SK-N-SH (cell line): Measurements from ENCODE around the gene CDH11.

Experiments used
- CTCF ChIP-seq: fragments of 200-600 bp; sonication (generic); IDR thresholded peaks from 2 replicates; pipeline ENCODE4 v1.6.1; 2017; ENCODE audit warnings: antibody characterized with exemption, mild to moderate bottlenecking, moderate library complexity
- EZH2phosphoT487 ChIP-seq: fragments of 200-600 bp; sonication (generic); IDR thresholded peaks from 2 replicates; pipeline ENCODE4 v1.6.1; 2017; ENCODE audit warnings: low read depth, mixed run types, mild to moderate bottlenecking, antibody characterized with exemption, moderate library complexity, borderline replicate concordance
- YY1 ChIP-seq: IDR thresholded peaks from 2 replicates; pipeline ENCODE4 v1.4.0; 2012; ENCODE audit warnings: low read depth, mild to moderate bottlenecking

GRCh38 chr16:65044873-65045272 is 77.0 kb downstream of the CDH11 start:
- no peak for TF ChIP-seq CTCF
- TF ChIP-seq YY1: no peak
- TF ChIP-seq EZH2phosphoT487: no peak
